ENCODE measurements around the gene MRPL55. TPM values are rescaled to one million over a fixed set of nuclear protein-coding genes. Genes with fewer than 3 reads are reported as not detected.

Gene MRPL55
- total RNA-seq, 1 donor from 2014 or later: 38.0 TPM

DNA sequence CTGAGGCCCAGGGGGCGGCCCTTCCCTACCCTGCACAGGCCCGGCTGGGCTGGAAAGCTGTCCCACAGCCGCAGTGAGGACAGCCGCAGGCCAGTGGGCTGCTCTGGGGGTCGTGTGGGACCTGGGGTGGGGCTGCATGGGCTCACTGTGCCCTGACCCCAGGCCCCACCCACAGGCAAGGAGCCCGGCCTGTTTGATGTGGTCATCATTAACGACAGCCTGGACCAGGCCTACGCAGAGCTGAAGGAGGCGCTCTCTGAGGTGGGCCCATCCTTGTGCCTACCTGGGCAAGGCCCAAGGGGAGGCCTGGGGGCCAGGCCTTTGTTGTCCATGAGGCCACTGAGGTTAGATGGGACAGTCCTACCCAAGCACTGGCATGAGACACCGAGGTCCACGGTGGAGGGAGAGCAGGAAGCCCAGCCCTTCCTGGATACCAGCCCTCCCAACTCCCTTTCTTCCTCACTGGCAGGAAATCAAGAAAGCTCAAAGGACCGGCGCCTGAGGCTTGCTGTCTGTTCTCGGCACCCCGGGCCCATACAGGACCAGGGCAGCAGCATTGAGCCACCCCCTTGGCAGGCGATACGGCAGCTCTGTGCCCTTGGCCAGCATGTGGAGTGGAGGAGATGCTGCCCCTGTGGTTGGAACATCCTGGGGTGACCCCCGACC lies 39.2 kb upstream of the MRPL55 start:
- no peak for DNase-seq (ENCODE audit: low spot score)
- no peak for ATAC-seq

DNA sequence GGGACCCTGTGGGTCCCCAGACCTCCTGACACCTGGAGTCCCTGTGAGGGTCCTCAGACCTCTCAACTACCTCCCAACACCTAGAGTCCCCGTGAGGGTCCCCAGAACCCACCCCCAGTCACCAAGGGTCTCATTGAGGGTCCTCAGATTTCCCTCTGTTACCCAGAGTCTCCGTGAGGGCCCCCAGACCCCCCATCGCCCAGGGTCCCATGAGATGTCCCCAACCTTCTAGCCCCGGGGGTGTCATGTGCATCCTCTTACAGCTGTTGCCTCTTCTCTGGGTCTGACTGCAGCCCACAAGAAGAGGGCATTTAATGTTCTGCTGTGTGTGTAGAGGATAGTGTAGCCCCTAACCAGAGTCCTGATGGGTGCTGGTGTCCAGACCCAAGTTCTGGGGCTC lies 38.7 kb upstream of the MRPL55 start:
- ATAC-seq (no peak), DNase-seq (ENCODE audit: low spot score) (no peak)

DNA sequence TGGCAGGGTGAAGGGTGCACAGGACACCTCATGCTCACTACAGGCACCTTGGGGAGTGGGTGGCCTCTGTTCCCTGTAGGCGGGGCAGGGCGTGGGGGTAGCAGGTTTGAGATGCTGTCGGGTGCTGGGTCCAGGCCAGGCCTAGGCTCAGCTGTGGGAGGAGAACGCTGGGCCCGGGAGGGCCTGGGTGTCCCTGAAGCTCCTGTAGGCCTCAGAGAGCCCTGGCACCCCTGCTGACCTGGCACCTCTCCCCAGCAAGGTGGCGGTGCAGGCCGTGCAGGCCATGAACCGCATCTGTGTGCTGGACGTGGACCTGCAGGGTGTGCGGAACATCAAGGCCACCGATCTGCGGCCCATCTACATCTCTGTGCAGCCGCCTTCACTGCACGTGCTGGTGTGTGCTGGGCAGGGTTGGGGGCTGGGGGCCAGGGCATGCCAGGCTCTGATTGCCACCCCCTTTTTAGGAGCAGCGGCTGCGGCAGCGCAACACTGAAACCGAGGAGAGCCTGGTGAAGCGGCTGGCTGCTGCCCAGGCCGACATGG lies 38.1 kb upstream of the MRPL55 start:
- no peak for ATAC-seq
- peak; percentile 44 for DNase-seq (ENCODE audit: low spot score)

DNA sequence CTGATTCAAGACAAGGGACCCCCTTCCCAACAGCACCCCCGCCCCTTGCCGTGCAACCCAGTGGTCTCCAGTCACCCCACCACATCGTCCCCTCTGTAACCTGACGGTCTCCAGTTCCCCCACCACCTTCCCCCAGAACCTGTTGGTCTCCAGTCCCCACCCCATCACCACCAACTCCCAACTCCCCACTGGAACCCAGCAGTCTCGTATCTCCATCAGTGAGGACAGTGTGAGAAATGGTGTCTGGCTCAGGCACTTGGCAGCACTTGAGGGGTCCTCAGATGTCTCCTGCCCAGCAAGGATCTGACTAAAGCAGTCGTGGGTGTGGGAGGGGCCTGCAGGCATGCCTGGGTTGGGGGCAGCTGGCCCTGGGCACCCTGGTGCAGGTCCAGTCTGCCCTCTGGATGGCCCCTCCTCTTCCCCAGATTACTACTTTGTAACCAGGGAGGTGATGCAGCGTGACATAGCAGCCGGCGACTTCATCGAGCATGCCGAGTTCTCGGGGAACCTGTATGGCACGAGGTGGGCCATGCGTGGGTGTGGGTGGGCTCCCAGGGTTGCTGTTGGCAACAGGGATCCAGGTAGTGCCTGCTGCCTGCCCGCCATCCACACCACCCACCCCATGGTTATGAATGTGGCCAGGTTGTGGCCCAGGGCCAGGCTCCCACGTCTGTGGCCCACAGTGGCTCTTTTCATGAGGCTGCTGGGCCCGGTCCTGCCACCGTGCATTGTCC lies 37.5 kb upstream of the MRPL55 start:
- no peak for ATAC-seq
- DNase-seq (ENCODE audit: low spot score): no peak

DNA sequence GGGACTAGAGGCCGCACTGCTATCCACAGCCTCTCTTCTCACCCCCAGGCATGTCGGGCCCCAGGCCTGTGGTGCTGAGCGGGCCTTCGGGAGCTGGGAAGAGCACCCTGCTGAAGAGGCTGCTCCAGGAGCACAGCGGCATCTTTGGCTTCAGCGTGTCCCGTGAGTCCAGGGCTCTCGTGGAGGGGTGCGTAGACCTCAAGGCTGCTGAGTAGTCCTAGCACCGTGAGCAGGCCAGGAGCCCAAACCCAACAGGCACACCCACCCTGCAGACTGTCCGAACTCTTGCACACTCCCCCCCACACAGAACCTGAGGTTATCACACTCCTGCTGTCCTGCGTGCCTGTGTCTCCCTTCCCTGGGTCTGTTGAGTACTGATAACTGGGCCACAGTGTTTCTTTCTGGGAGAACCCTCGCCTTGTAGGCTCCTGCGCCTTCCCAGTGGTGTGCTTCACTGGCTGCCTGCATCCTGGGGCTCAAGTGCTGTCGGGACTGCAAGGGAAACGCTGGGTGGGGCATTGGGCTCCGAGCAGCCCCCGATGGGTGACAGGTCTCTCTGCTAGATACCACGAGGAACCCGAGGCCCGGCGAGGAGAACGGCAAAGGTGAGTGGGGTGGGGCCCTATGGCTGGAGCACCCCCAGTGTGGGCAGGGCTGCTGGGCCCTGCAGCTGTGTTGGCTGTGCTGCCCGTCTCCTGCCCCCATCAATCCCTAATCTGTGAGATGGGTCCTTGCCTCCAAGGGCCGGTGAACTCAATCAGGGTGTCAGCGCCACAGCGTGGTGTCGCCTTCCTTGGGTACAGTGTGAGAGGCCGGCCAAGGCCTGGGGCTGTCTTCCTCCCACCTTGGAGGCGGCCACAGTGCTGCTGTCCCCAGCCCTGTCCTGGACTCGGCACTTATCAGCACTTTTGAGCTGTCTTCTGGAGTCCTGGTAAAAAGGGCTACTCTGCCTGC lies 36.6 kb upstream of the MRPL55 start:
- DNase-seq (ENCODE audit: low spot score) (peak; percentile 43), ATAC-seq (no peak)

DNA sequence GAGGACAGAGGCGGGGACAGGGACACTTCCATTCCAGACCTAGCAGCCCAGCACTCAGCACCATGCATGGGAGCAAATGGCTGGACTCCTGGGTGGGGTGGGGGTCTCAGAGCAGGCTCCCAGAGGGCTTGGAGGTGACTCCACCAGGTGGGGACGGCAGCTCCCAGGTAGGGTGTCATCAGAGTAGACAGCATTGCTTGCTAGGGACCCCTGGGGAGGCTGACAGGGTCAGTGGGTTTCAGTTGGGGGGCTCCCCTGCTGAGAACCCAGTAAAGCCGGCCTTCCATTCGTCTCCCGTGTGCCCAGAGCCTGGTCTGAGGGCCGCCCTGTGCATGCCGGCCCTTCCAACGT lies 35.9 kb upstream of the MRPL55 start:
- no peak for DNase-seq (ENCODE audit: low spot score)
- ATAC-seq: no peak

DNA sequence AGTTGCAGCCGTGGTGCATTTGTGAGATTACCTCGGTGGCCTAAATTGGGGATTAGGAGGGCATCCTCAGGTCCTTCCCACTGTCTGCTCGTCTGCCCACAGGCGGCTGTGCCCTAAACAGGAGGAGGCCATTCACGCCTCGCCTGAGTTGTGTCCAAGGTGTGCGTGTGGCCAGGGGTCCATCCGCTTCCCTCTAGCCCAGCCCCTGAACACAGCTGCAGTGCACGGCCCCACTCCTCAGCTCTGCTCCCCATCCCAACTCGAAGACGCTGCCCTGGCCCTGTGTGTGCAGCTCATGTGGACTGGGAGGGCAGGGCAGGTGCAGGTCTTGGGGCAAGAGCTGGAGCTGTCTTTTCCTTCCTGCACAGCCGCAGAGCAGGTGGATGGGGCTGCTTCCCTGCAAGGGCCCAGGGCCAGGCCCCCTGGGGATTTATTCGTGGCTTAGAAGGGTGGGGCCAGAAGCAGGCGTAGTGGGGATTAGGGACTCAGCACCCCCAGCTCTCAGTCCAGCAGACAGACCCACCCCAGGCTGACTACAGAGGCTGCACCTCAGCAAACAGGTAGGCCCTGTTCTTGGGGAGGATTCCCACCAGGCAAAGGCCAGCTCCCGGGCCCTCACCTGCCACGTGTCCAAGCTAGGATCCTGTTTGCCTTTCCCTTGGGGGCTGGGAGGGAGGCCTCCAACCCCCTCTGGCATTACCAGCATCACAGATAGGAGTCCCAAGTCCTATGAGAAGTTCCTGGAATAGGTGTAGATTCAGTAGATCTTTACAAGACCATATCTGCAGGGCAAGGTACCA lies 35.3 kb upstream of the MRPL55 start:
- no peak for ATAC-seq
- DNase-seq (ENCODE audit: low spot score): peak; percentile 40

DNA sequence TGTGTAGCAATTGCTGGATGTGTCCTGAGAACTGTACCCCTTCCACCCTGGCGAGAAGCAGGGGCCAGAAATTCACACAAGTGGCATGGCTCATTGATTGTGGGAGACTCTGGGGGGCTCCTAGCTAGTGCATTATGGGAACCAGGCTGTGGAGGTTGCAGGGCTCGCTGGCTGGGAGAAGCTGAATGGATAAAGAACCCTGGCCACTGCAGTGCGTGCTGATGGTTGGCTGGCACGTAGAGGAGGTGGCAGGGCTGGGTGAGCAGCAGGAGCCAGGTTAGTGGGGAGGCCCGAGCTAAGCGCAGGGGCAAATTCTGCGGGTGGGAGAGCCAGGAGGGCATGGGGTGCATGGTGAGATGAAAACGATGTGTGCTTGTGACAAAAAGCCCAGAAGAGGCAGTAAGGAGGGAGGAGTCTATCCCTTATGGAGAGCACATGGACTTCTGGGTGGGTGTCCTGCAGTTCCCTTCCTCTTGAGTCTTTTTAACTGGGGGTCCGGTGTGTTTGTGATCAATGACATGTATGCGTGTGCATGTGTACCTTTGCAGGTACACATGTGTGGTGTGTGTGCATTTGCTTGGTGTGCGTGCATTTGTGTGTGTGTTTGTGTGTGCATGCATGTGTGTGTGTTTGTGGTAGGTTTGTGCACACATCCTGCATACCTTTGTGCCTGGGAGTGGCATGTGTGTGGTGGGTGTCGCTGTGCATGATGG lies 34.5 kb upstream of the MRPL55 start:
- ATAC-seq (no peak), DNase-seq (ENCODE audit: low spot score) (no peak)

DNA sequence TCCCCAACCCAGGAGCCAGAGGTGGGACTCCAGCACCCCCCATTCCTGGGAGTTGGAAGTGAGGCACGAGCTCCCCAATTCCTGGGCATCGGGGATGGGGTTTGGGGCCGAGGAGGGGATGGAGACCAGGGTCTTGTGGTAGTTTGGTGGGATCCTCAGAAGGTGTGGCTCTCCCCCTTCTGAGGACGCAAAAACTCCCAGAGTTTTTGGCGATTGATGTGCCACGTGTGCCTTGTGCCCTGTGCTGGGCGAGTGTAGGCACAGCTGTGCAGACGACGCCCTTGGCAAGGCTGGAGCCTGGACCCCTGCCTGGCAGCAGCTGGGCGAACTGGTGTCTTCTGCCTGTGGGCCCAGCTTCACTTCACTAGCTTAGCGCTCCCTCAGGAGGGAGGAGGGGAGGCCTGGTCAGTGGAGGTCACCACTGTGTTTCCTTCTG lies 33.6 kb upstream of the MRPL55 start:
- DNase-seq (ENCODE audit: low spot score): no peak
- no peak for ATAC-seq

DNA sequence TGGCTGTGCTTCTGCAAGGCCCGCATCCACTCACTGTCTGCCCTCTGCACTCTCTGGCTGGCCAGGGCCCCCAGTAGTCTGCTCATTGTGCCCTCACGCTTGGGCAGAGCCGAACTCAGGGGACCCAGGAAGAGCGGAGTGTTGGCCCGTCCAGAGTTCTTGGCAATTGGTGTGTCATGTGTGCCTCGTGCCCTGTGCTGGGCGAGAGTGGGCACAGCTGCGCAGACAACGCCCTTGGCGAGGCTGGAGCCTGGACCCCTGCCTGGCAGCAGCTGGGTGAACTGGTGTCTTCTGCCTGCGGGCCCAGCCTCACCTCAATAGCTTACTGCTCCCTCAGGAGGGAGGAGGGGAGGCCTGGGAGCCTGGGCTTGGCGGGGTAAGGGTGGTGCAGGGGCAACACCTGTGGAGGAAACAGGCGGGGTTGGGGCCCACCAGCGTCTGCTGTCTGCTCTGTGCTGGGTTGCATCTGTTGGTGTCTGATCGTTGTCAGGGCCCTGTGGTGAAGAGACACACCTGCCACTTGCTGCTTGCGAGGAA lies 33.1 kb upstream of the MRPL55 start:
- DNase-seq (ENCODE audit: low spot score) (peak; percentile 46), ATAC-seq (no peak)

DNA sequence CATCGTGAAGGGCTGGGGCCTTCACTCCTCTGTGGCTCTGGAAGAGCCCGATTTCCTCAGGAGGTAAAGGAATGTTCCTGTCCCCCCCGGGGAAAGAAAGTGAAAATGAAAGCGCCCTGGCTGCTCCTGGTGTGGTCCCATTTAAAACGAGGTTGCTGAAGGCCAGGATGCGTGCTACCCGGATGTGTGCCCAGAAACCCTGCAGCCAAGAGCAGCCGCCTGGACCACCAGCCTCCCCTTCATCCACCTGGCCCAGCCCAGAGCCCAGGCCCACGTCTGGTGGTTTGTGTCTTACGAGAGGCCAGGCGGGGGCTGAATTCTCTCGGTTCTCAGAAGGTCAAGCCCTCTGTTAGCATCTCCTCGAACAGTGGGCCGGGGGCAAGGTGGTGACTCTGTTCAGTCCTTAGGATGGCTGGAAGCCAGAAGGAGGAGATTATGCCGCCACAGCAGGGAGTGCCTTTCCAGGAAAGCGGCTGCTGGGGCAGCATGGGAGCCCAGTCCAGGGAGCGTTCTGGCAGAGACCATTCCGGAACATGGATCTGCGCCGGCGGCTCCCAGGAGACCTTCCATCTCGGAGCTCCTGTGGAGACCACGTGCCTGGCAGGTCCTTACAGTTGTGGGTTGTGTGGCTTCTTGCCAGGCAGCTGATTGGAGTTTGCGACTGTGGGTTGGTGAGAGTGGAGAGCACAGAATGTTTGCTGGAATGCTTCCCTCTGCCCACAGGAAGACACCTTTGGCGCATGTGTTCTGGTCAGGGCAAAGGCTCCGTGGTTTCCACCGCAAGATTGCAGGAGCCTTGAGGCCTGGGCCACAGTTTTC lies 32.3 kb upstream of the MRPL55 start:
- peak; percentile 69 for DNase-seq (ENCODE audit: low spot score)
- no peak for ATAC-seq

DNA sequence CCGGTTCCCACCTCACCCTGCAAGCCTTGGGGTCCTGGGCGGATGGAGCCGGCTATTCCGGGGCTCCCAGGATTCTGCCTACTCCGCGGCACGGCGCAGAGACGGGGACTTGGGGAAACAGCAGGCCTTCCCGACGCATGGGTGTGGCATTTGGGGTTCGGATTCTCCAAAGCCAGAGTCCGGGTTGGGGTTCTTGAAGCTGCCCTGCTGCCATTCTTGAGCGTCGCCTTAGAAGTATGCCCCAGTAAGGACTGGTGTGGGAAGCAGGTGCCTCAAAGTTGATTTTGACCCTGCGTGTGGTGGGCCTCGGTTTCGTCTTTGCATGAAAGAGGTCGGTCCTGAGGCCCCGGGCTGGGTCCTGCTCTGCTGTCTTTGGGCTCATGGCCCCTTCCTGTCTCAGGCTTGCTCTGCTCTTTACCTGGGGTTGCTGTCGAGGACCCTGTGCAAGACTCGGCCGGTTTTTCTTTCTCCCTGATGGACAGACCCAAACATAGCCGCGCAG lies 31.7 kb upstream of the MRPL55 start:
- no peak for DNase-seq (ENCODE audit: low spot score)

DNA sequence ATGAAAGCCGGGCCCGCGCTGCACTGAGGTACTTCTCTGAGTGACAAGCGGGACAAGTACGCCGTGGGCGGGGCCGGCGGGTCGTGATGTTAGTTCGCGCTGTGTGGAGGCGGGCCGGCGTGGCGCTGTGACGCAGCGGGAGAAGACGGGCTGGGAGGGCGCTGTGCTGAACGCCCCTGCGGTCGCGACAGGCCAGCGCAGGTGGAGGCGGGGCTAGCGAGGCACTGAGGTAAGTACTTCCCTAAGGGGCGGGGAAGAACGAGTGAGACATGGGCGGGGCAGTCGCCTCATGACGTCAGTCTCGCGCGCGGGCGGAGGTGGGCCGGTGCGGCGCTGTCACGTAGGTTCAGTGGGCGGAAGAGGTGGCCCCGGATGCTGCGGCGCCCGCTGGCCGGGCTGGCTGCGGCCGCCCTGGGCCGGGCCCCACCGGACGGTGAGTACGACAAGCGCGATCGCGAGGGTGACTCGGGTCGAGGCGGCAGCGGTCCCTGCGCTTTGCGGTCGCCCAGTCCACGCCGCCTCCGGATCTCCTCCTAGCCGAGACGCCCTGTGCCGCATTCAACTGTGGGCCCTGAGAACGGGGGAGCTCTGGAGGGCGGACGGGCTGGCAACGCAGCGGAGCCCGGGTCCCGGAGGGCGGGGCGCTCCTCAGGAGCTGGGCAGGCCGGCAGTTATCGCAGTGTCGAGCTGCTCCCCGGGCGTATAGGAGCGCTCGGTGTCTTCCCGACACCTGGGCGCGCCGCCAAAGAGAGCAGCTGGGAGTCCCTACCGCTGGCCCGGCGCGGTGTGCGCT lies 31.0 kb upstream of the MRPL55 start, which contains the start of gene GUK1:
Gene GUK1, plus strand, starts transcription at position 349 of the 793 bp plus-strand sequence. Its CDS starts 24 bp downstream, at position 373.
- DNase-seq (ENCODE audit: low spot score) (peak; percentile 100), ATAC-seq (peak; percentile 91)

More for the DNA sequence above, 31.7 kb upstream of the MRPL55 start:
- ATAC-seq: no peak

DNA sequence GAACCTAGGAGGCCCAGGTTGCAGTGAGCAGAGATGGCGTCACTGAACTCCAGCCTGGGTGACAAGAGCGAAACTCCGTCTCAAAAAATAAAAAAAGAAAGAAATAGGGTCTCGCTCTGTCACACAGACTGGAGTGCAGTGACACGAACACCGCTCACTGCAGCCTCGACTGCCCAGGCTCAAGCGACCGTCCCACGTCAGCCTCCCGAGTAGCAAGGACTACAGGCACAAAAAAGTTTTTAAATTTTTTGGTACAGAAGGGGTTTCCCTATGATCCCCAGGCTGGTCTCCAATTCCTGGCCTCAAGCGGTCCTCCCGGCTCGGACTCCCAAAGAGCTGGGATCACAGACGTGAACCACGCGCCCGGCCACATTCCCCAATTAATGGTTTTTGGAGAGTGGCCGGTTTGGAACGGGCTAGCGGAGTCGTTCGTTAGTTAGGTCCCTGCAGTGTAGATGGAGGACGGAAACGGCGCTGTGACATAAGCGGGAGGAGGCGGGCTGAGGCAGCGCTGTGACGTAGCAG lies 30.4 kb upstream of the MRPL55 start:
- no peak for ATAC-seq
- no peak for DNase-seq (ENCODE audit: low spot score)

DNA sequence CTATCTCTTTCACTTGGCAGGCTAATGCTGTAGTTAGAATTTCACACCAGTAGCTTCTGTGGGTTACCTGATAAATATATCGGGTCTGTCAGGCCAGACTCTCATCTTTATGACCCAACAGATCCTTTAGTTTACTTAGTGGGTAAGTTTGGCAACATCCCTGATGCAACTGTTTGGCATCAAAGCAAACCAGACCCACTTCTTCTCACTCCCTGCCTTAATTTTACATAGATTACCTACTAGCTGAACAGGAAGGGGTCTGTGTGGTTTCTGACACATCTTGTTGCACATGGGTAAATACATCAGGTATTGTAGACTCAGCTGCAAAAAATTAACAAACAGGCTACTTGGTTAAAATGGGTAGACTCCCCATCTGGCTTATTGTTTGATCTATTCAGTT lies 27.8 kb upstream of the MRPL55 start:
- ATAC-seq (no peak), DNase-seq (ENCODE audit: low spot score) (no peak)

DNA sequence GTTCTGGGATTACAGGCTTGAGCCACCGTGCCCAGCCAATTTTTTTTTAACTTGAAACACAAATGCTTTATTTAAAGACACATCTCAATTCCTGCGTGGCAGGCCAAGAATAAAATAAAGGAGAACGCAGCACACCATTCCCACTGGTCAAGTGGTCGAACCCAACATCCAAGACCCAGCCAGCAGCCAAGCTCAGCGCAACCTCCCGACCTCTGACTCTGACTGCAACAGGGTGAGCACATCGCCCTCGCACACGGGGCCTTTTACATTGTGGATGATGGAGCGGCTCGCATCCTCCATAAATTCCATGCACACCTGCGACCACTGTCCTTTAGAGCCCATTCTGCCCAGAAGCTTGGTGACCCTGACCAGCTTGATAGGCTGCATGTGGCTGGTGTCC lies 25.5 kb upstream of the MRPL55 start:
- DNase-seq (ENCODE audit: low spot score) (no peak), ATAC-seq (no peak)

DNA sequence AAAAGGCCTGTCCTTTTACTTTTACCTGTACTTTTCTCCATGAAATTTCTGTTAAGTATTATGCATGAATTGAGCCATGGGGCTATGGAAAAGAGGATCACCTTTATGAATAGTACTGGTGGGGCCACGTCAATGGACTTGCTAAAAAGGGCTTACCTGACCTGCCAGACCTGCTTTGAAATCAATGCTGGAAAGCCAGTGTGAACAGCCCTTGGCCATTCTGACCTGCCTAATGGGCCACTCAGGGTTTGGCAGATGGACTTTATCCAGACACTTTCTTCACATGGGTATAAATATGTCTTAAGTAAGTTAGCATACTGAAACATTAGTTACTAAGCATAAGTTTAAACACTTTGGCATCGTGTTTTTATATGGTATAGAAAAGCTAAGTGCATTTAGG lies 22.7 kb upstream of the MRPL55 start:
- DNase-seq (ENCODE audit: low spot score) (no peak), ATAC-seq (no peak)

All from left lobe of liver (tissue), 2 donors.